GM23338 (cell line): ENCODE measurements around the gene CDX1.
"Not testable (repeated sequence)": the region's sequence is repeated elsewhere in the genome, so short reads cannot be mapped to it uniquely, and the experiment has no call there.

ENCODE experiments used
- CREB1 ChIP-seq: fragments of 250-450 bp; sonication (Bioruptor Pico); IDR thresholded peaks from 2 replicates; pipeline ENCODE4 v1.5.0; 2020; ENCODE audit warnings: low read depth, mild to moderate bottlenecking, moderate library complexity
- CTCF ChIP-seq, 2 experiments: fragments of 200-600 bp in 1 of 2; sonication (generic) in 1 of 2; conservative IDR thresholded peaks; 2 replicates each; pipeline versions ENCODE4 v1.5.1 to v1.6.1; 2016 to 2017; ENCODE audit warnings: antibody characterized with exemption in 2 of 2, low read depth in 2 of 2, mild to moderate bottlenecking in 2 of 2, moderate library complexity in 1 of 2
- ETS1 ChIP-seq: IDR thresholded peaks from 2 replicates; pipeline ENCODE4 v1.6.1; 2016; ENCODE audit warnings: antibody characterized with exemption
- EZH2 ChIP-seq: fragments of 200-600 bp; sonication (generic); IDR thresholded peaks from one replicate; pipeline ENCODE4 v1.8.0; 2017; ENCODE audit warnings: antibody characterized with exemption, mild to moderate bottlenecking, low read depth; ENCODE audit not compliant: unreplicated experiment
- EZH2phosphoT487 ChIP-seq: fragments of 200-600 bp; sonication (generic); IDR thresholded peaks from one replicate; pipeline ENCODE4 v1.8.1; 2018; ENCODE audit warnings: antibody characterized with exemption; ENCODE audit not compliant: unreplicated experiment
- JUNB ChIP-seq: IDR thresholded peaks from one replicate; pipeline ENCODE4 v1.6.1; 2016; ENCODE audit warnings: antibody characterized with exemption; ENCODE audit not compliant: unreplicated experiment
- NANOG ChIP-seq: IDR thresholded peaks from 2 replicates; pipeline ENCODE4 v1.6.1; 2016; ENCODE audit warnings: antibody characterized with exemption, borderline replicate concordance
- POLR2AphosphoS5 ChIP-seq: IDR thresholded peaks from 2 replicates; pipeline ENCODE4 v1.6.1; 2016; ENCODE audit warnings: antibody characterized with exemption, low read depth
- STAT1 ChIP-seq: IDR thresholded peaks from one replicate; pipeline ENCODE4 v1.6.1; 2016; ENCODE audit warnings: antibody characterized with exemption; ENCODE audit not compliant: unreplicated experiment
- ZNF114 ChIP-seq: fragments of 250-450 bp; sonication (Bioruptor Pico); IDR thresholded peaks from 2 replicates; pipeline ENCODE4 v1.5.0; 2020; ENCODE audit warnings: mild to moderate bottlenecking, moderate library complexity
- ZNF331 ChIP-seq: fragments of 250-450 bp; sonication (Bioruptor Pico); IDR thresholded peaks from 2 replicates; pipeline ENCODE4 v1.5.0; 2020; ENCODE audit warnings: low read depth, mild to moderate bottlenecking, moderate library complexity
- ZNF462 ChIP-seq: fragments of 250-450 bp; sonication (Bioruptor Pico); IDR thresholded peaks from 2 replicates; pipeline ENCODE4 v1.5.0; 2020; ENCODE audit warnings: mild to moderate bottlenecking, moderate library complexity
- TF ChIP-seq, protein P1 (sequence below): IDR thresholded peaks from one replicate; pipeline ENCODE4 v1.6.1; 2018; ENCODE audit warnings: antibody characterized with exemption; ENCODE audit not compliant: unreplicated experiment

DNA sequence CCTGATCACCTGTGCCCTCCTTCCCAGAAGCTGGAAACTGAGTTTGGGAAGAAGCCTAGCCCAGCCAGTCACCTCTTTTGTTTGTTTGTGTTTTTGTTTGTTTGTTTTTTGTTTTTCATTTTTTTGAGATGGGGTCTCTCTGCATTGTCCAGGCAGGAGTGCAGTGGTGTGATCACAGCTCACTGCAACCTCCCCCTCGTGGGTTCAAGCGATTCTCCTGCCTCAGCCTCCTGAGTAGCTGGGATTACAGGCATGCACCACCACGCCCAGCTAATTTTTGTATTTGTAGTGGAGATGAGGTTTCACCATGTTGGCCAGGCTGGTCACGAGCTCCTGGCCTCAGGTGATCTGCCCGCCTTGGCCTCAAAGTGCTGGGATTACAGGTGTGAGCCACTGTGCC lies 67.1 kb downstream of the CDX1 start:
- TF ChIP-seq, protein P1, sequence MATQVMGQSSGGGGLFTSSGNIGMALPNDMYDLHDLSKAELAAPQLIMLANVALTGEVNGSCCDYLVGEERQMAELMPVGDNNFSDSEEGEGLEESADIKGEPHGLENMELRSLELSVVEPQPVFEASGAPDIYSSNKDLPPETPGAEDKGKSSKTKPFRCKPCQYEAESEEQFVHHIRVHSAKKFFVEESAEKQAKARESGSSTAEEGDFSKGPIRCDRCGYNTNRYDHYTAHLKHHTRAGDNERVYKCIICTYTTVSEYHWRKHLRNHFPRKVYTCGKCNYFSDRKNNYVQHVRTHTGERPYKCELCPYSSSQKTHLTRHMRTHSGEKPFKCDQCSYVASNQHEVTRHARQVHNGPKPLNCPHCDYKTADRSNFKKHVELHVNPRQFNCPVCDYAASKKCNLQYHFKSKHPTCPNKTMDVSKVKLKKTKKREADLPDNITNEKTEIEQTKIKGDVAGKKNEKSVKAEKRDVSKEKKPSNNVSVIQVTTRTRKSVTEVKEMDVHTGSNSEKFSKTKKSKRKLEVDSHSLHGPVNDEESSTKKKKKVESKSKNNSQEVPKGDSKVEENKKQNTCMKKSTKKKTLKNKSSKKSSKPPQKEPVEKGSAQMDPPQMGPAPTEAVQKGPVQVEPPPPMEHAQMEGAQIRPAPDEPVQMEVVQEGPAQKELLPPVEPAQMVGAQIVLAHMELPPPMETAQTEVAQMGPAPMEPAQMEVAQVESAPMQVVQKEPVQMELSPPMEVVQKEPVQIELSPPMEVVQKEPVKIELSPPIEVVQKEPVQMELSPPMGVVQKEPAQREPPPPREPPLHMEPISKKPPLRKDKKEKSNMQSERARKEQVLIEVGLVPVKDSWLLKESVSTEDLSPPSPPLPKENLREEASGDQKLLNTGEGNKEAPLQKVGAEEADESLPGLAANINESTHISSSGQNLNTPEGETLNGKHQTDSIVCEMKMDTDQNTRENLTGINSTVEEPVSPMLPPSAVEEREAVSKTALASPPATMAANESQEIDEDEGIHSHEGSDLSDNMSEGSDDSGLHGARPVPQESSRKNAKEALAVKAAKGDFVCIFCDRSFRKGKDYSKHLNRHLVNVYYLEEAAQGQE: not testable (repeated sequence)
- TF ChIP-seq CTCF (conservative IDR thresholded peaks at IDR 0.05; ENCODE audit: low read depth in 2 of 2); EZH2phosphoT487; EZH2; CREB1 (CRISPR knock-in tag); POLR2AphosphoS5; ZNF114; JUNB; STAT1; ETS1; ZNF331 (CRISPR knock-in tag); NANOG; ZNF462 (CRISPR knock-in tag): not testable (repeated sequence)
